ENCODE data around the gene SLC33A1.

Gene SLC33A1

DNA sequence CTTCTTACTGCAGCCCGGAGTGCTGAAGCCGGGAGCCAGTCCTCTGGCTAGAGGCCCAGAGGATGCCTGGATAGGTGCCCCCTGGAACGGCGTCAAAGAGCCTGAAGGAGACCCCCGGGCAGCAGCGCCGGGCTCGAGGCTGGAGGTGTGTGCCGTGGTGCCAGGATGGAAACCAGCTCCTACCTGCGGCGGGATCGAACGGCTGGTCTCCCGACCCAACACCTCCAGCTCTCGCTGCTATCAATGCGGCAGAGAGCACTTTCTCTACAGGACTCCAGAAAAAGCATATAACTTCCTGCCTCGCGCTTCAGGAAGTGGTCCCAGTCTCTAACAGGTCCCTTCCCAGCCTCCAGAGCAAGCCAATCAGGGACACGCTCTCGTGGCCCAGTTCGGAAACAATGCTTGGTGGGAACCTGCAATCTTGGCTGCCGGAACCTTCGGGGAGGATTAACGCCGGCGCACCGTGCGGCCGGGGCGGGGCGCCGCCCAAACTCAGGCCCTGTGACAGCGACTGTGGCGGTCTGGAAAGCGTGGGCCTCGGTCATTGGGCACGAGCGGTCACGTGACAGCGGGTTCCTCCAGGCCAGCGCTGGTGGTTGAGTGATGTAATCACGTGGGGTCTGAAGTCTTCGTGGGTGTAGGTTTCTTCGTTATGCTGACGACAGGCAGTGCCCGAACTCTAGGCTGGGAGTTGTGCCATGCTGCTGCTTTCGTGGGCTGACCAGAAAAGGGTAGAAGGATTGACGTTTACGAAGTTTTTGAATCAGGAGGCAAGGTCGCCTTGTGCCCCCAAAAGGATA lies at the start of gene SLC33A1:
TSS of gene SLC33A1 (minus strand) at position 287 of the 800 bp plus-strand sequence. CDS start 430 bp downstream, outside the sequence.
- peak within 1 kb of the TSS; percentile 90 for H3K27ac ChIP-seq (ENCODE audit: low read length)
- TF ChIP-seq, protein P1, sequence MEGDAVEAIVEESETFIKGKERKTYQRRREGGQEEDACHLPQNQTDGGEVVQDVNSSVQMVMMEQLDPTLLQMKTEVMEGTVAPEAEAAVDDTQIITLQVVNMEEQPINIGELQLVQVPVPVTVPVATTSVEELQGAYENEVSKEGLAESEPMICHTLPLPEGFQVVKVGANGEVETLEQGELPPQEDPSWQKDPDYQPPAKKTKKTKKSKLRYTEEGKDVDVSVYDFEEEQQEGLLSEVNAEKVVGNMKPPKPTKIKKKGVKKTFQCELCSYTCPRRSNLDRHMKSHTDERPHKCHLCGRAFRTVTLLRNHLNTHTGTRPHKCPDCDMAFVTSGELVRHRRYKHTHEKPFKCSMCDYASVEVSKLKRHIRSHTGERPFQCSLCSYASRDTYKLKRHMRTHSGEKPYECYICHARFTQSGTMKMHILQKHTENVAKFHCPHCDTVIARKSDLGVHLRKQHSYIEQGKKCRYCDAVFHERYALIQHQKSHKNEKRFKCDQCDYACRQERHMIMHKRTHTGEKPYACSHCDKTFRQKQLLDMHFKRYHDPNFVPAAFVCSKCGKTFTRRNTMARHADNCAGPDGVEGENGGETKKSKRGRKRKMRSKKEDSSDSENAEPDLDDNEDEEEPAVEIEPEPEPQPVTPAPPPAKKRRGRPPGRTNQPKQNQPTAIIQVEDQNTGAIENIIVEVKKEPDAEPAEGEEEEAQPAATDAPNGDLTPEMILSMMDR (IDR thresholded peaks at IDR 0.05; ENCODE audit: borderline replicate concordance, extremely low read depth, low read length, poor library complexity, severe bottlenecking), result no peak
- TF ChIP-seq EZH2 (IDR thresholded peaks at IDR 0.05; ENCODE audit: borderline replicate concordance, low read depth, low read length, severe bottlenecking), result no peak
- H3K9ac ChIP-seq (ENCODE audit: low read depth, low read length), result peak within 1 kb of the TSS; percentile 85
- ATAC-seq (ENCODE audit: insufficient read depth, low read depth) (peak; percentile 93), DNase-seq (peak; percentile 99)
- peaks cover 46% of the 10 kb centered on the region for H3K79me2 ChIP-seq (ENCODE audit: insufficient read depth, low read length)
- no peaks in the 10 kb centered on the region; the same call in 1 of the 2 replicates for H4K20me1 ChIP-seq (ENCODE audit: insufficient read depth, low read length)
- H3K27me3 ChIP-seq (ENCODE audit: insufficient read depth, low read length, poor library complexity), result no peaks in the 10 kb centered on the region
- peaks cover 46% of the 10 kb centered on the region for H3K4me1 ChIP-seq (ENCODE audit: insufficient read depth, low read length)
- H3K9me3 ChIP-seq (ENCODE audit: insufficient read depth, low read length, severe bottlenecking), result no peaks in the 10 kb centered on the region
- peaks cover 5% of the 10 kb centered on the region for H3K36me3 ChIP-seq (ENCODE audit: insufficient read depth, low read length)
- peak within 1 kb of the TSS; percentile 78 for H3K4me2 ChIP-seq (ENCODE audit: insufficient read depth, low read length)
- peak within 1 kb of the TSS; percentile 89 for H2AFZ ChIP-seq (ENCODE audit: low read depth, low read length)
- H3K4me3 ChIP-seq (ENCODE audit: low read depth in 1 of 2, low read length in 2 of 2), result peak within 1 kb of the TSS; percentile 80 to 84

DNA sequence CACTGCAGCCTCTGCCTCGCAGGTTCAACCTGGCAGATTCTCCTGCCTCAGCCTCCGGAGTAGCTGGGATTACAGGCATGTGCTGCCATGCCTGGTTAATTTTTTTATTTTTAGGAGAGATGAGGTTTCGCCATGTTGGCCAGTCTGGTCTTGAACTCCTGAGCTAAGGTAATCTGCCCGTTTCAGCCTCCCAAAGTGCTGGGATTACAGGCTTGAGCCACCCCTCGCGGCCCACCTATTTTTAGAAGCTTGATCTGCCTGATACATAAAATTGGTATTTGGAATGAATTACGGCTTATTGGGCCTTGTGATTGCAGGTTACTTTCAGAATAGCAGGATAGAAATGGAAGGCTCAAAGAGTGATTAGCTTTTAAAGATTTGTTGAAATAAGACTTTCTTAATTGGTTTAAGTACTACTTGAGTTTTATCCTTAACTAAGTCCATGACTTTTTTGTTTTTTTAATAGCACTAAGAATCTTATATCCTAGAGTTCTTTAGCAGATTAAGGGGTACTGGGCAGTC lies 41.2 kb upstream of the SLC33A1 start:
- H3K36me3 ChIP-seq (ENCODE audit: insufficient read depth, low read length), result peaks cover 75% of the 10 kb centered on the region
- H4K20me1 ChIP-seq (ENCODE audit: insufficient read depth, low read length), result peaks cover 25% of the 10 kb centered on the region
- no peaks in the 10 kb centered on the region for H3K4me1 ChIP-seq (ENCODE audit: insufficient read depth, low read length)
- no peak overlapping the region for H3K4me3 ChIP-seq (ENCODE audit: low read depth in 1 of 2, low read length in 2 of 2)
- ATAC-seq (ENCODE audit: insufficient read depth, low read depth) (no peak), DNase-seq (no peak)
- TF ChIP-seq, protein P1 (IDR thresholded peaks at IDR 0.05; ENCODE audit: borderline replicate concordance, extremely low read depth, low read length, poor library complexity, severe bottlenecking), result no peak
- no peak for TF ChIP-seq EZH2 (IDR thresholded peaks at IDR 0.05; ENCODE audit: borderline replicate concordance, low read depth, low read length, severe bottlenecking)
- H3K27me3 ChIP-seq (ENCODE audit: insufficient read depth, low read length, poor library complexity), result no peaks in the 10 kb centered on the region
- no peaks in the 10 kb centered on the region for H3K9me3 ChIP-seq (ENCODE audit: insufficient read depth, low read length, severe bottlenecking)
- H3K4me2 ChIP-seq (ENCODE audit: insufficient read depth, low read length), result no peak overlapping the region
- H2AFZ ChIP-seq (ENCODE audit: low read depth, low read length), result no peak overlapping the region
- H3K9ac ChIP-seq (ENCODE audit: low read depth, low read length), result no peak overlapping the region
- H3K27ac ChIP-seq (ENCODE audit: low read length), result no peak overlapping the region
- H3K79me2 ChIP-seq (ENCODE audit: insufficient read depth, low read length), result peaks cover 75% of the 10 kb centered on the region

DNA sequence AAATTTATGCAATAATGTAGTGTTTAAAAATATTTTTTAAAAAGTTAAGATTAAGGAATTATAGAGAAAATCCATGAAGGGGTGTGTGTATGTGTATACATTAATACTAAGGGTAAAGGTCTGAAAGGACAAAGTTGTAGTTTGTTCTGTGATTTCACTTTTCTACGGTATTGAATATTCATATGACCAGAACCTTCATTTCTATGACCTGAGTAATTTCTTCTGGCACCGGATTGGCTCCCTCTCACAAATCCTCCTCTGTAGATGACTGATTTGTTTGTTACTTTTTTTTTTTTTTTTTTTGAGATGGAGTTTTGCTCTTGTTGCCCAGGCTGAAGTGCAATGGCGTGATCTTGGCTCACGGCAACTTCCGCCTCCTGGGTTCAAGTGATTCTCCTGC lies 37.1 kb upstream of the SLC33A1 start:
- Histone ChIP-seq H3K4me3 (ENCODE audit: low read depth in 1 of 2, low read length in 2 of 2) (no peak overlapping the region), H2AFZ (ENCODE audit: low read depth, low read length) (no peak overlapping the region), H3K4me1 (ENCODE audit: insufficient read depth, low read length) (no peaks in the 10 kb centered on the region), H3K27ac (ENCODE audit: low read length) (no peak overlapping the region), H3K9ac (ENCODE audit: low read depth, low read length) (no peak overlapping the region), H3K36me3 (ENCODE audit: insufficient read depth, low read length) (peaks cover 40% of the 10 kb centered on the region), H3K9me3 (ENCODE audit: insufficient read depth, low read length, severe bottlenecking) (no peaks in the 10 kb centered on the region), H4K20me1 (ENCODE audit: insufficient read depth, low read length) (peaks cover 47% of the 10 kb centered on the region), H3K79me2 (ENCODE audit: insufficient read depth, low read length) (peaks cover 93% of the 10 kb centered on the region), H3K27me3 (ENCODE audit: insufficient read depth, low read length, poor library complexity) (no peaks in the 10 kb centered on the region), H3K4me2 (ENCODE audit: insufficient read depth, low read length) (no peak overlapping the region)
- no peak for DNase-seq
- ATAC-seq (ENCODE audit: insufficient read depth, low read depth), result no peak
- TF ChIP-seq EZH2 (IDR thresholded peaks at IDR 0.05; ENCODE audit: borderline replicate concordance, low read depth, low read length, severe bottlenecking), result no peak
- TF ChIP-seq, protein P1 (IDR thresholded peaks at IDR 0.05; ENCODE audit: borderline replicate concordance, extremely low read depth, low read length, poor library complexity, severe bottlenecking), result no peak

All from DND-41 (cell line).